Measurements from ENCODE around the gene PNMA8A.

Gene PNMA8A

DNA sequence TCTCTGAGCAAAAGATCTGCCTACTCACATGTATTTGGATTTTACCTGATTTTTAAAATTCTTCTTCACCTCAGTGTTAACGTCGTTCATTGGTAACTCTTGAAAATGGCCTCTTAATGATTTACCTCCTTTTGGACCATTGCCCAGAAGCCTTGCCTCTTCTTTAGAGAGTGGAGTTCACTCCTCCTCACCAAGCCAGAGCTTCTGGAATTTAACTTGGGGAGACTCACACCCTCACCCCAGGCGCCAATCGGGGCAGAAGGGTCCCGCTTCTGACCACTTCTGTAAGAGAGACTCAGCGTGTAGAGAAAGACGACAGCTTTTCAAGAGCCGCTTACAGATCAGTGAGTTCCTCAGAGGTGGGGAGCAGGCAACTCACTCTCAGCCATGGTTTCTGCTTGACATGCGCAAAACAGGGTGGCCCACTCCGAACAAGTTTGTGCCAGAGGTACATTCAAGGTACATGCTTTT lies 45.3 kb downstream of the PNMA8A start:
- peak; percentile 39 for DNase-seq
- Histone ChIP-seq H3K27me3 (ENCODE audit: insufficient read depth, low read depth, severe bottlenecking) (no peaks in the 10 kb centered on the region), H3K36me3 (no peaks in the 10 kb centered on the region), H3K9me3 (ENCODE audit: severe bottlenecking) (no peaks in the 10 kb centered on the region), H3K4me3 (ENCODE audit: low read depth, low read length) (peak overlapping the region; percentile 67), H3K27ac (peak overlapping the region; percentile 52)
- TF ChIP-seq, protein P1, sequence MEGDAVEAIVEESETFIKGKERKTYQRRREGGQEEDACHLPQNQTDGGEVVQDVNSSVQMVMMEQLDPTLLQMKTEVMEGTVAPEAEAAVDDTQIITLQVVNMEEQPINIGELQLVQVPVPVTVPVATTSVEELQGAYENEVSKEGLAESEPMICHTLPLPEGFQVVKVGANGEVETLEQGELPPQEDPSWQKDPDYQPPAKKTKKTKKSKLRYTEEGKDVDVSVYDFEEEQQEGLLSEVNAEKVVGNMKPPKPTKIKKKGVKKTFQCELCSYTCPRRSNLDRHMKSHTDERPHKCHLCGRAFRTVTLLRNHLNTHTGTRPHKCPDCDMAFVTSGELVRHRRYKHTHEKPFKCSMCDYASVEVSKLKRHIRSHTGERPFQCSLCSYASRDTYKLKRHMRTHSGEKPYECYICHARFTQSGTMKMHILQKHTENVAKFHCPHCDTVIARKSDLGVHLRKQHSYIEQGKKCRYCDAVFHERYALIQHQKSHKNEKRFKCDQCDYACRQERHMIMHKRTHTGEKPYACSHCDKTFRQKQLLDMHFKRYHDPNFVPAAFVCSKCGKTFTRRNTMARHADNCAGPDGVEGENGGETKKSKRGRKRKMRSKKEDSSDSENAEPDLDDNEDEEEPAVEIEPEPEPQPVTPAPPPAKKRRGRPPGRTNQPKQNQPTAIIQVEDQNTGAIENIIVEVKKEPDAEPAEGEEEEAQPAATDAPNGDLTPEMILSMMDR (IDR thresholded peaks at IDR 0.05; ENCODE audit: low read depth, low read length), result no peak

- H3K4me3 ChIP-seq (ENCODE audit: low read depth, low read length), result no peak overlapping the region
These were observed 48.2 kb downstream of the PNMA8A start for GRCh38 chr19:46423188-46423587.

GRCh38 chr19:46422344-46422743 lies 49.0 kb downstream of the PNMA8A start:
- Histone ChIP-seq H3K27ac (no peak overlapping the region), H3K9me3 (ENCODE audit: severe bottlenecking) (no peaks in the 10 kb centered on the region), H3K27me3 (ENCODE audit: insufficient read depth, low read depth, severe bottlenecking) (no peaks in the 10 kb centered on the region), H3K36me3 (no peaks in the 10 kb centered on the region), H3K4me3 (ENCODE audit: low read depth, low read length) (no peak overlapping the region)
- no peak for DNase-seq
- TF ChIP-seq, protein P1 (IDR thresholded peaks at IDR 0.05; ENCODE audit: low read depth, low read length), result no peak

More at GRCh38 chr19:46423188-46423587, 48.2 kb downstream of the PNMA8A start:
- H3K27me3 ChIP-seq (ENCODE audit: insufficient read depth, low read depth, severe bottlenecking), result no peaks in the 10 kb centered on the region
- no peaks in the 10 kb centered on the region for H3K36me3 ChIP-seq
- DNase-seq, result no peak
- TF ChIP-seq, protein P1 (IDR thresholded peaks at IDR 0.05; ENCODE audit: low read depth, low read length), result no peak
- no peak overlapping the region for H3K27ac ChIP-seq
- H3K9me3 ChIP-seq (ENCODE audit: severe bottlenecking), result no peaks in the 10 kb centered on the region

DNA sequence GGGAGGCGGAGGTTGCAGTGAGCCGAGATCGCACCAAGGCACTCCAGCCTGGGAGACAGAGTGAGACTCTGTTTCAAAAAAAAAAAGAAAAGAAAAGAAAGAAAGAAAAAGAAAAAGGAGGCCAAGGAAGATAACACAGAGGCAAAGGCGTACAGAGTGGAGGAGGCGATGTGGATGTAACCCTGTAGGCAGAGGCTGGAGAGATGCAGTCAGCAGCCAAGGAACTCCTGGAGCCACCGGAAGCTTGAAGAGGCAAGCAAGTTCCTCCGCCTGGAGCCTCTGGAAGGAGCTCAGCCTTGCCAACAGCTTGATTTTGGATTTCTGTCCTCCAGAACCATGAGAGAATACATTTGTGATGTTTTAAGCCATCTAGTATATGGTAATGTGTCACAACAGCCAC lies 51.3 kb downstream of the PNMA8A start:
- Histone ChIP-seq H3K27ac (no peak overlapping the region), H3K27me3 (ENCODE audit: insufficient read depth, low read depth, severe bottlenecking) (no peaks in the 10 kb centered on the region), H3K36me3 (no peaks in the 10 kb centered on the region), H3K4me3 (ENCODE audit: low read depth, low read length) (no peak overlapping the region), H3K9me3 (ENCODE audit: severe bottlenecking) (no peaks in the 10 kb centered on the region)
- no peak for DNase-seq
- TF ChIP-seq, protein P1 (IDR thresholded peaks at IDR 0.05; ENCODE audit: low read depth, low read length), result no peak

Data from WERI-Rb-1 (cell line).